Suprapubic skin (tissue), 4 donors: Measurements from ENCODE around the gene GPR150. TPM values are rescaled to one million over a fixed set of nuclear protein-coding genes. Genes with fewer than 3 reads are reported as not detected.

Source experiments
- DNase-seq, 2 donors: peaks; one replicate each; pipeline ENCODE4 v3.0.0-alpha.2; 2019; ENCODE audit warnings: low spot score in 2 of 2
- H3K27ac ChIP-seq: fragments of 200-600 bp; sonication (generic); one replicate; pipeline ENCODE4 v1.5.1; 2019
- H3K27me3 ChIP-seq: fragments of 200-600 bp; sonication (generic); one replicate; pipeline ENCODE4 v1.5.1; 2019
- H3K36me3 ChIP-seq: fragments of 200-600 bp; sonication (generic); one replicate; pipeline ENCODE4 v1.5.1; 2019
- H3K4me1 ChIP-seq: fragments of 200-600 bp; sonication (generic); one replicate; pipeline ENCODE4 v1.5.1; 2019
- H3K4me3 ChIP-seq: fragments of 200-600 bp; sonication (generic); one replicate; pipeline ENCODE4 v1.5.1; 2019; ENCODE audit warnings: mild to moderate bottlenecking
- H3K9me3 ChIP-seq: fragments of 200-600 bp; sonication (generic); one replicate; pipeline ENCODE4 v1.5.1; 2019
- EP300 ChIP-seq: sonication (generic); formaldehyde crosslinking; IDR thresholded peaks from one replicate; pipeline ENCODE4 v1.6.1; 2017; ENCODE audit warnings: antibody characterized with exemption
- POLR2A ChIP-seq, 2 donors: fragments of 450-650 bp; IDR thresholded peaks; one replicate each; pipeline ENCODE4 v1.6.1; 2017; ENCODE audit warnings: antibody characterized with exemption in 2 of 2, mild to moderate bottlenecking in 2 of 2, moderate library complexity in 2 of 2
- POLR2AphosphoS5 ChIP-seq, 3 donors: sonication (generic); formaldehyde crosslinking; IDR thresholded peaks; one replicate each; pipeline ENCODE4 v1.6.1; 2017; ENCODE audit warnings: antibody characterized with exemption in 3 of 3
- WGBS: methylation state at CpG from one replicate; pipeline ENCODE4 v1.1.5; 2018; 5-methylcytosine and 5-hydroxymethylcytosine counted together
- total RNA-seq, 4 donors: library from RNA; depleted of rRNA; stranded (reverse); fragments of >200 nt; gene quantifications; one replicate each; pipeline ENCODE4 v1.1.0, GENCODE V29; 2016
- TF ChIP-seq, protein P1 (sequence below), 2 donors: fragments of 200-600 bp in 1 of 2; fragments of 450-650 bp in 1 of 2; sonication (generic) in 1 of 2; IDR thresholded peaks; one replicate each; pipeline ENCODE4 v1.5.1; 2016 to 2019; ENCODE audit warnings: antibody characterized with exemption in 2 of 2, mild to moderate bottlenecking in 1 of 2, moderate library complexity in 1 of 2

Gene GPR150
- total RNA-seq, 4 donors from 2014 or later: 0.48 to 0.60 (median 0.57) TPM; not detected in 1

DNA sequence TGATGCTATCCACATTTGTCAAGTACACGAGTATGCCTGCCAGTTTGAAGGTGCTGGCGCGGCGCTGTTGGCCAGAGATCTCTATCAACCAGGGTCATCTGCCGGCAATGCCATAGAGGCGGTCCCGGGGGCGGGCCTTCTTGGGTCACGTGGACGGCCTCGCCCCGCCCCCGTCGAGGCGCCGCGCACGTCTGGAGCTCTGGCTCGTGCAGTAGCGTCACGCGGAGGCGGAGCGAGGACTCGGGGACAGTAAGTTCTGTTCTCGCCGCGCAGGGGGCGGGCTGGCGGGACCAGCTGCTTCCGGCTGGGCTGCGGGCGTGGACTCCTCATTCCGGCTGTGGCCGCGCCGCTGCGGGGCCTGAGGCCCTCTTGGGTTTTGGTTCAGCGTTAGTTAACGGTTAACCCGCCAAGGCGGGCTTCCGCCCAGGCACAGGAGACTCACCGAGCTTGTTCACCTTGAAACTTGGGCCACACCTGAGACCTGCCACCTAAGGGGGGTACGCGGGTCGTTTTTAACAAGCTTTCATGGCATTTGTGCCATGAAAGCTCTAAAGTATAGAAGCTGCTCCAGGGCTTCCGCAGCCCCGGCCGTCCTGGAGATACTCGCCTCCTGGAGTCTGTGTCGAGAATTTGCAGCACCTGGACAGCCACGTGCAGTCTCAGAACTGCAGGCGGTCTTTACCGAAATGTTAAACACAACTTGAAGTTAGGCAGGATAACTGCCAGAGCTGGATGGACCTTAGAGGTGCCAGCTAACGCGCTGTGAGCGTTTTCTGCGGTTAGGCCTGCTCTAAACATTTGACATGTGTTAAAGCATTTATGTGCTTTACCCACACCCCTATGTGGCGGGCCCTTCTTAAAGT lies 26.9 kb downstream of the GPR150 start, which contains the start of gene RFESD:
RFESD (plus strand) TSS at position 209 of the 863 bp plus-strand sequence. CDS start 5,495 bp downstream, outside the sequence.
- WGBS: 2% methylated on average over 20 of the region's 60 CpGs
- H3K27me3 ChIP-seq: no peaks in the 10 kb centered on the region
- peak within 1 kb of the TSS; percentile 54 for H3K4me3 ChIP-seq
- H3K27ac ChIP-seq: peak within 1 kb of the TSS; percentile 97
- H3K4me1 ChIP-seq: peaks cover 54% of the 10 kb centered on the region
- no peaks in the 10 kb centered on the region for H3K9me3 ChIP-seq
- TF ChIP-seq POLR2AphosphoS5 (IDR thresholded peaks at IDR 0.05): peak; percentile 45 to 99 (median 95)
- TF ChIP-seq POLR2A (IDR thresholded peaks at IDR 0.05): peak in 1 of 2 donors; percentile 91
- TF ChIP-seq, protein P1, sequence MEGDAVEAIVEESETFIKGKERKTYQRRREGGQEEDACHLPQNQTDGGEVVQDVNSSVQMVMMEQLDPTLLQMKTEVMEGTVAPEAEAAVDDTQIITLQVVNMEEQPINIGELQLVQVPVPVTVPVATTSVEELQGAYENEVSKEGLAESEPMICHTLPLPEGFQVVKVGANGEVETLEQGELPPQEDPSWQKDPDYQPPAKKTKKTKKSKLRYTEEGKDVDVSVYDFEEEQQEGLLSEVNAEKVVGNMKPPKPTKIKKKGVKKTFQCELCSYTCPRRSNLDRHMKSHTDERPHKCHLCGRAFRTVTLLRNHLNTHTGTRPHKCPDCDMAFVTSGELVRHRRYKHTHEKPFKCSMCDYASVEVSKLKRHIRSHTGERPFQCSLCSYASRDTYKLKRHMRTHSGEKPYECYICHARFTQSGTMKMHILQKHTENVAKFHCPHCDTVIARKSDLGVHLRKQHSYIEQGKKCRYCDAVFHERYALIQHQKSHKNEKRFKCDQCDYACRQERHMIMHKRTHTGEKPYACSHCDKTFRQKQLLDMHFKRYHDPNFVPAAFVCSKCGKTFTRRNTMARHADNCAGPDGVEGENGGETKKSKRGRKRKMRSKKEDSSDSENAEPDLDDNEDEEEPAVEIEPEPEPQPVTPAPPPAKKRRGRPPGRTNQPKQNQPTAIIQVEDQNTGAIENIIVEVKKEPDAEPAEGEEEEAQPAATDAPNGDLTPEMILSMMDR (IDR thresholded peaks at IDR 0.05): no peak
- TF ChIP-seq EP300: peak; percentile 99
- H3K36me3 ChIP-seq: no peaks in the 10 kb centered on the region
- DNase-seq: peak; percentile 99 to 100

DNA sequence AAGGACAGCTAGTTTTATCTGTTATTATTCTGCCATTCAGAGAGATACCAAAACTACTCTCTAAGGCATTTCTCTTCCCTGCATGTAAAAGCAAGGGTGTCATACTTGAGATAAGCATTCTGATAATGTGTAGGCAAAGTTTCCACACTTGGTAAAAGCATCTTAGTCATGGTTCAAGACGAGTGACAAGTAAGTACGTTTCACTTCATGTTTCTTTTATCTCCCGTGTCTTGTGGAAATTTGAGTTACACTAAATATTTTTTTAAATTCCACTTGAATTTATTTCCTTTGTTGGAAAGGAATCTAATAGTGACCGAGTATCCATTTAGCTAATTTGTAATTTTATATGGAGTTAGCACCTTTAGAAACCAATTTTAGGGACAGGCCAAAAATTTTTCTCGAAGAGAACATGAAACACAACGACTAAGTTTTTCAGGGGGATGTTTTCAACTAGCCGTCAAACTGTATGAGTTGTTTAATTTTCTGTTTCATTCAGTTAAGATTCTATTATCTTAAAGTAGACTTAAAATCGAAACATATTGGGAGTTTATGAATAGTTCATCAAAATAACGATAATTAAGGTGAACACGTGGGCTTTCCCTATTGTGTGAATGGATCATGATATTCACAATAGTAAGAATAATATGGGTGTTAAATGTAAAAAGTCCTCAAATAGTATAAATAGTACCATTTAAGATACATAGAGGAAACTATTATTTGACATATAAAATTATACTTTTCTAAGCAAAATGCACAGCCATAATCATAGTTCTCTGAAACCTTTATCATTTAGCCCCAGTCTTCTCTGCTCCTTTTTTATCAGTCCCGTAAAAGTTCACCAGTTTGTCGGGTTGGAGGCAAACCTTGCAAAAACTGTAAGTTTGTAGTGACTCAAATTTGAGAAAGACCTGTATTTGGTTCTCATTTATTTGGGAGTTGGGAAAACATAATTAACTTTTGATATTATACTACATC lies 28.3 kb downstream of the GPR150 start:
- WGBS: 77% methylated on average over 12 of the region's 12 CpGs
- no peak for DNase-seq
- Histone ChIP-seq H3K4me1 (peaks cover 44% of the 10 kb centered on the region), H3K36me3 (no peaks in the 10 kb centered on the region), H3K27me3 (no peaks in the 10 kb centered on the region), H3K4me3 (no peak overlapping the region), H3K27ac (peak overlapping the region; percentile 97), H3K9me3 (no peaks in the 10 kb centered on the region)
- TF ChIP-seq EP300 (no peak), POLR2A (IDR thresholded peaks at IDR 0.05) (no peak), POLR2AphosphoS5 (IDR thresholded peaks at IDR 0.05) (no peak)
- TF ChIP-seq, protein P1 (IDR thresholded peaks at IDR 0.05): no peak

GRCh38 chr5:95649274-95649673 lies 29.4 kb downstream of the GPR150 start:
- TF ChIP-seq EP300 (no peak), POLR2A (IDR thresholded peaks at IDR 0.05) (no peak), POLR2AphosphoS5 (IDR thresholded peaks at IDR 0.05) (no peak)
- TF ChIP-seq, protein P1 (IDR thresholded peaks at IDR 0.05): no peak
- Histone ChIP-seq H3K9me3 (no peaks in the 10 kb centered on the region), H3K27me3 (no peaks in the 10 kb centered on the region), H3K4me1 (peaks cover 40% of the 10 kb centered on the region), H3K36me3 (no peaks in the 10 kb centered on the region), H3K4me3 (no peak overlapping the region), H3K27ac (no peak overlapping the region)
- DNase-seq: no peak

- Histone ChIP-seq H3K4me1 (peaks cover 33% of the 10 kb centered on the region), H3K36me3 (no peaks in the 10 kb centered on the region), H3K4me3 (no peak overlapping the region), H3K27ac (no peak overlapping the region), H3K27me3 (no peaks in the 10 kb centered on the region), H3K9me3 (no peaks in the 10 kb centered on the region)
- TF ChIP-seq, protein P1 (IDR thresholded peaks at IDR 0.05): no peak
- TF ChIP-seq POLR2AphosphoS5 (IDR thresholded peaks at IDR 0.05) (no peak), EP300 (no peak)
- no peak for DNase-seq
Measured at GRCh38 chr5:95649842-95650620, 30.1 kb downstream of the GPR150 start.
